Fibroblast of lung (primary cell): ENCODE data around the gene RNF181.

Experiments used
- EZH2 ChIP-seq: IDR thresholded peaks from 2 replicates; pipeline ENCODE4 v1.5.1; 2012; ENCODE audit warnings: low read length, control low read depth, mild to moderate bottlenecking; ENCODE audit errors: missing control alignments
- TF ChIP-seq, protein P1 (sequence below), 2 donors: IDR thresholded peaks in 1 of 2; conservative IDR thresholded peaks in 1 of 2; 1 replicate in 1 of 2; 2 replicates in 1 of 2; pipeline ENCODE4 v1.5.1; 2011 to 2012; ENCODE audit warnings: low read length in 2 of 2, control low read depth in 1 of 2, inconsistent platforms in 1 of 2, low read depth in 1 of 2, mild to moderate bottlenecking in 1 of 2

DNA sequence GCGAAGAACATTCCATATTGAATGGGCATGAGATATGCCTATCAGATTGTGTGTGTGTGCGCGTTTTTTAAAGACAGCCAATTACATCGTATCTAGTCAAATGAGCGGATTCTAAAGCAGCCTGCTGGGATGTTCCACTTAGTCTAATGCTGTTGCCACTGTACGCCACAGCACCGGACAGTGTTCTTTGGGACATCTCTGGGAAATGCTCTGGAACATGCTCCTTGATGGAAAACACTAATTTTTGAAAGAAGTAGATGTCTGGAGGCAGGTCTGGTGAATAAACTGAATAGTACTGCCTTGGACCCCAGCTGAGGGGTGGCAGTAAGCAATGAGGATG is 10.5 kb downstream of the RNF181 start:
- TF ChIP-seq, protein P1, sequence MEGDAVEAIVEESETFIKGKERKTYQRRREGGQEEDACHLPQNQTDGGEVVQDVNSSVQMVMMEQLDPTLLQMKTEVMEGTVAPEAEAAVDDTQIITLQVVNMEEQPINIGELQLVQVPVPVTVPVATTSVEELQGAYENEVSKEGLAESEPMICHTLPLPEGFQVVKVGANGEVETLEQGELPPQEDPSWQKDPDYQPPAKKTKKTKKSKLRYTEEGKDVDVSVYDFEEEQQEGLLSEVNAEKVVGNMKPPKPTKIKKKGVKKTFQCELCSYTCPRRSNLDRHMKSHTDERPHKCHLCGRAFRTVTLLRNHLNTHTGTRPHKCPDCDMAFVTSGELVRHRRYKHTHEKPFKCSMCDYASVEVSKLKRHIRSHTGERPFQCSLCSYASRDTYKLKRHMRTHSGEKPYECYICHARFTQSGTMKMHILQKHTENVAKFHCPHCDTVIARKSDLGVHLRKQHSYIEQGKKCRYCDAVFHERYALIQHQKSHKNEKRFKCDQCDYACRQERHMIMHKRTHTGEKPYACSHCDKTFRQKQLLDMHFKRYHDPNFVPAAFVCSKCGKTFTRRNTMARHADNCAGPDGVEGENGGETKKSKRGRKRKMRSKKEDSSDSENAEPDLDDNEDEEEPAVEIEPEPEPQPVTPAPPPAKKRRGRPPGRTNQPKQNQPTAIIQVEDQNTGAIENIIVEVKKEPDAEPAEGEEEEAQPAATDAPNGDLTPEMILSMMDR (conservative IDR thresholded peaks at IDR 0.05 in 1 of 2, IDR thresholded peaks at IDR 0.05 in 1 of 2; ENCODE audit: low read depth in 1 of 2, low read length in 2 of 2) = no peak
- TF ChIP-seq EZH2 = no peak
